Left hindlimb (tissue), 1 donor: Measurements from ENCODE around the gene STARD3.
A peak's percentile ranks its signal among the peaks of the same experiment; 100 is the strongest.

ENCODE experiments used
- DNase-seq: peaks from one replicate; pipeline ENCODE4 v3.0.0-alpha.2; 2018

STARD3 gene

GRCh38 chr17:39673335-39674081, 36.6 kb downstream of the STARD3 start:
- DNase-seq, result peak; percentile 16

GRCh38 chr17:39674179-39674578, 37.2 kb downstream of the STARD3 start:
- peak; percentile 20 for DNase-seq

GRCh38 chr17:39674702-39675389, 37.9 kb downstream of the STARD3 start:
- peak; percentile 35 for DNase-seq

GRCh38 chr17:39675390-39676082, 38.6 kb downstream of the STARD3 start:
- peak; percentile 15 for DNase-seq

GRCh38 chr17:39676198-39676819, 39.4 kb downstream of the STARD3 start:
- DNase-seq, result peak; percentile 43

GRCh38 chr17:39677072-39677471, 40.1 kb downstream of the STARD3 start:
- peak; percentile 9 for DNase-seq

GRCh38 chr17:39677542-39678339, 40.8 kb downstream of the STARD3 start:
- peak; percentile 59 for DNase-seq

- peak; percentile 9 for DNase-seq
Observed at GRCh38 chr17:39678340-39679116, 41.6 kb downstream of the STARD3 start.

- DNase-seq, result peak; percentile 12
Observed at GRCh38 chr17:39679521-39680192, 42.7 kb downstream of the STARD3 start.

- no peak for DNase-seq
Observed at GRCh38 chr17:39683295-39683939, 46.5 kb downstream of the STARD3 start.

- peak; percentile 13 for DNase-seq
Observed at GRCh38 chr17:39684369-39685192, 47.6 kb downstream of the STARD3 start.

GRCh38 chr17:39687101-39687545, 50.2 kb downstream of the STARD3 start:
- peak; percentile 20 for DNase-seq

GRCh38 chr17:39687546-39688474, 50.9 kb downstream of the STARD3 start, which contains the start of gene PGAP3:
Gene PGAP3, minus strand, starts transcription at chr17:39688057. Its CDS starts 43 bp downstream, at chr17:39688014.
- DNase-seq, result peak; percentile 91

- DNase-seq, result peak; percentile 9
Observed at GRCh38 chr17:39688475-39688835, 51.5 kb downstream of the STARD3 start.

GRCh38 chr17:39688945-39689344, 52.0 kb downstream of the STARD3 start:
- DNase-seq, result peak; percentile 4

GRCh38 chr17:39694593-39694992, 57.6 kb downstream of the STARD3 start:
- no peak for DNase-seq

- DNase-seq, result no peak
Observed at GRCh38 chr17:39695089-39695474, 58.1 kb downstream of the STARD3 start.

- DNase-seq, result no peak
Observed at GRCh38 chr17:39696731-39697130, 59.8 kb downstream of the STARD3 start.
